K562 (cell line): ENCODE measurements around the gene VPS13D. TPM values are rescaled to one million over a fixed set of nuclear protein-coding genes. Genes with fewer than 3 reads are reported as not detected.

Experiments used
- ARID1B ChIP-seq: fragments of 450-650 bp; IDR thresholded peaks from 2 replicates; pipeline ENCODE4 v1.6.1; 2016; ENCODE audit warnings: antibody characterized with exemption, mild to moderate bottlenecking, inconsistent platforms
- CHD2 ChIP-seq: IDR thresholded peaks from 2 replicates; pipeline ENCODE4 v1.6.1; 2011; ENCODE audit warnings: low read depth, low read length
- GATA2 ChIP-seq: sonication (generic); formaldehyde crosslinking; IDR thresholded peaks from 2 replicates; pipeline ENCODE4 v1.4.0; 2020; ENCODE audit warnings: mild to moderate bottlenecking, missing genetic modification reagents
- IFI16 ChIP-seq: fragments of 250-450 bp; sonication (Bioruptor Pico); IDR thresholded peaks from 2 replicates; pipeline ENCODE4 v2.1.2; 2022; ENCODE audit warnings: mild to moderate bottlenecking, inconsistent platforms
- NFRKB ChIP-seq: fragments of 450-650 bp; IDR thresholded peaks from 2 replicates; pipeline ENCODE4 v1.6.1; 2016; ENCODE audit warnings: low read depth
- NUFIP1 ChIP-seq: fragments of 450-650 bp; IDR thresholded peaks from 2 replicates; pipeline ENCODE4 v1.6.1; 2018; ENCODE audit not compliant: partially characterized antibody
- RBFOX2 ChIP-seq: fragments of 200-400 bp; formaldehyde crosslinking; IDR thresholded peaks from 2 replicates; pipeline ENCODE4 v1.6.1; 2017; ENCODE audit warnings: low read depth, mild to moderate bottlenecking, low read length, moderate library complexity
- SMARCB1 ChIP-seq: IDR thresholded peaks from 2 replicates; pipeline ENCODE4 v1.6.1; 2011; ENCODE audit warnings: improper control_type of control experiment, low read depth; ENCODE audit not compliant: insufficient read length
- STAT5A ChIP-seq: IDR thresholded peaks from 2 replicates; pipeline ENCODE4 v1.6.1; 2012; ENCODE audit warnings: low read length, inconsistent platforms, borderline replicate concordance
- ZBTB17 ChIP-seq: fragments of 450-650 bp; formaldehyde crosslinking; IDR thresholded peaks from 2 replicates; pipeline ENCODE4 v1.4.0; 2020; ENCODE audit warnings: mild to moderate bottlenecking
- ZNF239 ChIP-seq: fragments of 250-450 bp; sonication (Bioruptor Pico); IDR thresholded peaks from 2 replicates; pipeline ENCODE4 v1.4.0; 2020; ENCODE audit warnings: mild to moderate bottlenecking
- ZNF696 ChIP-seq: fragments of 250-450 bp; sonication (Bioruptor Pico); conservative IDR thresholded peaks from 2 replicates; pipeline ENCODE4 v1.4.0; 2020; ENCODE audit warnings: mild to moderate bottlenecking, moderate library complexity
- polyA plus RNA-seq, 8 experiments: library from polyadenylated mRNA; depleted of rRNA in 4 of 8; stranded (reverse) in 5 of 8; unstranded in 3 of 8; fragments of >200 nt; fragmentation: Nextera tagmentation in 2 of 8; fragmentation: Illumina TruSeq in 1 of 8; extraction: Ambion mirVana in 2 of 8; extraction: Trizol in 1 of 8; gene quantifications; 2 replicates each; pipeline versions ENCODE4 v1.2.1 to v1.2.3, GENCODE V29; 2011 to 2014; ENCODE audit warnings: inconsistent platforms in 1 of 8, missing spikeins in 1 of 8
- total RNA-seq, 7 experiments: library from RNA; depleted of rRNA in 6 of 7; stranded (reverse); fragments of >200 nt in 6 of 7; fragmentation: Illumina TruSeq in 2 of 7; extraction: Trizol in 2 of 7; gene quantifications; 2 replicates each; pipeline versions ENCODE4 v1.2.1 to v1.2.3, GENCODE V29; 2011 to 2021; ENCODE audit warnings: low replicate concordance in 1 of 7
- TF ChIP-seq, protein P1 (sequence below), 2 experiments: fragments of 450-650 bp; formaldehyde crosslinking in 1 of 2; IDR thresholded peaks; 2 replicates each; pipeline versions ENCODE4 v1.4.0 to v1.6.1; 2014 to 2020; ENCODE audit warnings: mild to moderate bottlenecking in 2 of 2, borderline replicate concordance in 1 of 2, low read depth in 1 of 2
- TF ChIP-seq, protein P2 (sequence below): fragments of 450-650 bp; IDR thresholded peaks from 2 replicates; pipeline ENCODE4 v1.6.1; 2017; ENCODE audit warnings: antibody characterized with exemption, mild to moderate bottlenecking
- TF ChIP-seq, protein P3 (sequence below): fragments of 450-650 bp; IDR thresholded peaks from 2 replicates; pipeline ENCODE4 v1.6.1; 2017; ENCODE audit warnings: mild to moderate bottlenecking, moderate library complexity

VPS13D gene
- total and polyA plus RNA-seq, 9 of the 15 experiments (the other 6 are each of a cell fraction or from before 2014, with no cell fraction given): 6.1 to 51.5 (median 38.5) TPM

DNA sequence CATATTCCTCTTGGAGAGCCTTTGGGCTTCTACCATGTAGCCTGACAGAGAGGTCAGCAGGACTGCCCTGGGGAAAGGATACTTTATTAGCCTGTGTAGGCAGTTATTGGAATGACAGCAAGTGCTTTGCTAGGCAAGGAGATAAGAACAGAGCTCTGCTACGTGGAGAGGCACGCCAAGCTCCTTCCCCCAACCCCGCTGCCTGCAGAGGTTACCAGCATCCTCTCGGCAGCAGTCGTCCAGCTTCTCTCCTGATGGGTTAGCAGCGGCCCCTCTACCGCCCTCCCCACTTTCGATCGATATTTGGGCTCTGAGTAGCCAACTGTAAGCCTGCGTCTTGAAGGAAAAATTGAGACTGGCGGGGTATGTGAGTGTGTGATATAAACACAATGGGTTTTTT is 265.9 kb downstream of the VPS13D start (continued):
- TF ChIP-seq, protein P1, sequence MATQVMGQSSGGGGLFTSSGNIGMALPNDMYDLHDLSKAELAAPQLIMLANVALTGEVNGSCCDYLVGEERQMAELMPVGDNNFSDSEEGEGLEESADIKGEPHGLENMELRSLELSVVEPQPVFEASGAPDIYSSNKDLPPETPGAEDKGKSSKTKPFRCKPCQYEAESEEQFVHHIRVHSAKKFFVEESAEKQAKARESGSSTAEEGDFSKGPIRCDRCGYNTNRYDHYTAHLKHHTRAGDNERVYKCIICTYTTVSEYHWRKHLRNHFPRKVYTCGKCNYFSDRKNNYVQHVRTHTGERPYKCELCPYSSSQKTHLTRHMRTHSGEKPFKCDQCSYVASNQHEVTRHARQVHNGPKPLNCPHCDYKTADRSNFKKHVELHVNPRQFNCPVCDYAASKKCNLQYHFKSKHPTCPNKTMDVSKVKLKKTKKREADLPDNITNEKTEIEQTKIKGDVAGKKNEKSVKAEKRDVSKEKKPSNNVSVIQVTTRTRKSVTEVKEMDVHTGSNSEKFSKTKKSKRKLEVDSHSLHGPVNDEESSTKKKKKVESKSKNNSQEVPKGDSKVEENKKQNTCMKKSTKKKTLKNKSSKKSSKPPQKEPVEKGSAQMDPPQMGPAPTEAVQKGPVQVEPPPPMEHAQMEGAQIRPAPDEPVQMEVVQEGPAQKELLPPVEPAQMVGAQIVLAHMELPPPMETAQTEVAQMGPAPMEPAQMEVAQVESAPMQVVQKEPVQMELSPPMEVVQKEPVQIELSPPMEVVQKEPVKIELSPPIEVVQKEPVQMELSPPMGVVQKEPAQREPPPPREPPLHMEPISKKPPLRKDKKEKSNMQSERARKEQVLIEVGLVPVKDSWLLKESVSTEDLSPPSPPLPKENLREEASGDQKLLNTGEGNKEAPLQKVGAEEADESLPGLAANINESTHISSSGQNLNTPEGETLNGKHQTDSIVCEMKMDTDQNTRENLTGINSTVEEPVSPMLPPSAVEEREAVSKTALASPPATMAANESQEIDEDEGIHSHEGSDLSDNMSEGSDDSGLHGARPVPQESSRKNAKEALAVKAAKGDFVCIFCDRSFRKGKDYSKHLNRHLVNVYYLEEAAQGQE (IDR thresholded peaks at IDR 0.05; ENCODE audit: borderline replicate concordance): peak; percentile 18; the same call in 1 of the 2 replicates
- TF ChIP-seq, protein P1 (CRISPR knock-in tag; IDR thresholded peaks at IDR 0.05; ENCODE audit: low read depth): no peak
- TF ChIP-seq GATA2 (CRISPR knock-in tag) (0 out of 2 replicates have a peak, but pooled peaks have one; percentile 44), NUFIP1 (peak; percentile 23), ZNF696 (CRISPR knock-in tag) (0 out of 2 replicates have a peak, but pooled peaks have one; percentile 25), IFI16 (0 out of 2 replicates have a peak, but pooled peaks have one; percentile 67), ARID1B (peak; percentile 44), RBFOX2 (peak; percentile 36; the same call in 1 of the 2 replicates), CHD2 (peak; percentile 31; the same call in 1 of the 2 replicates), ZBTB17 (0 out of 2 replicates have a peak, but pooled peaks have one; percentile 38), STAT5A (peak; percentile 26; the same call in 1 of the 2 replicates), SMARCB1 (peak; percentile 78), ZNF239 (no peak), NFRKB (peak; percentile 44; the same call in 1 of the 2 replicates)
- TF ChIP-seq, protein P2, sequence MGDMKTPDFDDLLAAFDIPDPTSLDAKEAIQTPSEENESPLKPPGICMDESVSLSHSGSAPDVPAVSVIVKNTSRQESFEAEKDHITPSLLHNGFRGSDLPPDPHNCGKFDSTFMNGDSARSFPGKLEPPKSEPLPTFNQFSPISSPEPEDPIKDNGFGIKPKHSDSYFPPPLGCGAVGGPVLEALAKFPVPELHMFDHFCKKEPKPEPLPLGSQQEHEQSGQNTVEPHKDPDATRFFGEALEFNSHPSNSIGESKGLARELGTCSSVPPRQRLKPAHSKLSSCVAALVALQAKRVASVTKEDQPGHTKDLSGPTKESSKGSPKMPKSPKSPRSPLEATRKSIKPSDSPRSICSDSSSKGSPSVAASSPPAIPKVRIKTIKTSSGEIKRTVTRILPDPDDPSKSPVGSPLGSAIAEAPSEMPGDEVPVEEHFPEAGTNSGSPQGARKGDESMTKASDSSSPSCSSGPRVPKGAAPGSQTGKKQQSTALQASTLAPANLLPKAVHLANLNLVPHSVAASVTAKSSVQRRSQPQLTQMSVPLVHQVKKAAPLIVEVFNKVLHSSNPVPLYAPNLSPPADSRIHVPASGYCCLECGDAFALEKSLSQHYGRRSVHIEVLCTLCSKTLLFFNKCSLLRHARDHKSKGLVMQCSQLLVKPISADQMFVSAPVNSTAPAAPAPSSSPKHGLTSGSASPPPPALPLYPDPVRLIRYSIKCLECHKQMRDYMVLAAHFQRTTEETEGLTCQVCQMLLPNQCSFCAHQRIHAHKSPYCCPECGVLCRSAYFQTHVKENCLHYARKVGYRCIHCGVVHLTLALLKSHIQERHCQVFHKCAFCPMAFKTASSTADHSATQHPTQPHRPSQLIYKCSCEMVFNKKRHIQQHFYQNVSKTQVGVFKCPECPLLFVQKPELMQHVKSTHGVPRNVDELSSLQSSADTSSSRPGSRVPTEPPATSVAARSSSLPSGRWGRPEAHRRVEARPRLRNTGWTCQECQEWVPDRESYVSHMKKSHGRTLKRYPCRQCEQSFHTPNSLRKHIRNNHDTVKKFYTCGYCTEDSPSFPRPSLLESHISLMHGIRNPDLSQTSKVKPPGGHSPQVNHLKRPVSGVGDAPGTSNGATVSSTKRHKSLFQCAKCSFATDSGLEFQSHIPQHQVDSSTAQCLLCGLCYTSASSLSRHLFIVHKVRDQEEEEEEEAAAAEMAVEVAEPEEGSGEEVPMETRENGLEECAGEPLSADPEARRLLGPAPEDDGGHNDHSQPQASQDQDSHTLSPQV: peak; percentile 87
- TF ChIP-seq, protein P3, sequence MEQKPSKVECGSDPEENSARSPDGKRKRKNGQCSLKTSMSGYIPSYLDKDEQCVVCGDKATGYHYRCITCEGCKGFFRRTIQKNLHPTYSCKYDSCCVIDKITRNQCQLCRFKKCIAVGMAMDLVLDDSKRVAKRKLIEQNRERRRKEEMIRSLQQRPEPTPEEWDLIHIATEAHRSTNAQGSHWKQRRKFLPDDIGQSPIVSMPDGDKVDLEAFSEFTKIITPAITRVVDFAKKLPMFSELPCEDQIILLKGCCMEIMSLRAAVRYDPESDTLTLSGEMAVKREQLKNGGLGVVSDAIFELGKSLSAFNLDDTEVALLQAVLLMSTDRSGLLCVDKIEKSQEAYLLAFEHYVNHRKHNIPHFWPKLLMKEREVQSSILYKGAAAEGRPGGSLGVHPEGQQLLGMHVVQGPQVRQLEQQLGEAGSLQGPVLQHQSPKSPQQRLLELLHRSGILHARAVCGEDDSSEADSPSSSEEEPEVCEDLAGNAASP: no peak
